WTC11 (cell line): ENCODE measurements around the gene EZR.

Source experiments
- ATF3 ChIP-seq: sonication (generic); formaldehyde crosslinking; conservative IDR thresholded peaks from 2 replicates; pipeline ENCODE4 v1.8.1; 2022; ENCODE audit warnings: mild to moderate bottlenecking, missing genetic modification reagents
- CREB1 ChIP-seq: sonication (generic); formaldehyde crosslinking; IDR thresholded peaks from 2 replicates; pipeline ENCODE4 v1.8.0; 2023; ENCODE audit warnings: mild to moderate bottlenecking, missing genetic modification reagents
- FOXP1 ChIP-seq: sonication (generic); formaldehyde crosslinking; IDR thresholded peaks from 2 replicates; pipeline ENCODE4 v1.8.0; 2022; ENCODE audit warnings: missing genetic modification reagents, mild to moderate bottlenecking, moderate library complexity, borderline replicate concordance
- HMGXB4 ChIP-seq: sonication (generic); formaldehyde crosslinking; IDR thresholded peaks from 2 replicates; pipeline ENCODE4 v1.8.1; 2023; ENCODE audit warnings: mild to moderate bottlenecking, moderate library complexity, missing genetic modification reagents
- TCF7 ChIP-seq: sonication (generic); formaldehyde crosslinking; IDR thresholded peaks from 2 replicates; pipeline ENCODE4 v1.8.0; 2022; ENCODE audit warnings: mild to moderate bottlenecking, low read depth, missing genetic modification reagents, moderate library complexity
- ZNF138 ChIP-seq: sonication (generic); formaldehyde crosslinking; conservative IDR thresholded peaks from 2 replicates; pipeline ENCODE4 v1.8.1; 2022; ENCODE audit warnings: mild to moderate bottlenecking, moderate library complexity, missing genetic modification reagents
- ZNF232 ChIP-seq: sonication (generic); formaldehyde crosslinking; IDR thresholded peaks from 2 replicates; pipeline ENCODE4 v1.8.0; 2022; ENCODE audit warnings: mild to moderate bottlenecking, missing genetic modification reagents
- ZNF532 ChIP-seq: fragments of 250-450 bp; sonication (Bioruptor Pico); IDR thresholded peaks from 2 replicates; pipeline ENCODE4 v1.9.0; 2021; ENCODE audit warnings: mild to moderate bottlenecking, borderline replicate concordance
- ZSCAN18 ChIP-seq: fragments of 250-450 bp; sonication (Bioruptor Pico); IDR thresholded peaks from 2 replicates; pipeline ENCODE4 v2.1.2; 2022; ENCODE audit warnings: mild to moderate bottlenecking, moderate library complexity
- TF ChIP-seq, protein P1 (sequence below): fragments of 200-600 bp; IDR thresholded peaks from 2 replicates; pipeline ENCODE4 v1.8.0; 2022; ENCODE audit warnings: antibody characterized with exemption
- TF ChIP-seq, protein P2 (sequence below): sonication (generic); formaldehyde crosslinking; IDR thresholded peaks from 2 replicates; pipeline ENCODE4 v1.8.1; 2022; ENCODE audit warnings: low read depth, missing genetic modification reagents, borderline replicate concordance
- TF ChIP-seq, protein P3 (sequence below): sonication (generic); formaldehyde crosslinking; IDR thresholded peaks from 2 replicates; pipeline ENCODE4 v1.8.0; 2023; ENCODE audit warnings: mild to moderate bottlenecking, missing genetic modification reagents

DNA sequence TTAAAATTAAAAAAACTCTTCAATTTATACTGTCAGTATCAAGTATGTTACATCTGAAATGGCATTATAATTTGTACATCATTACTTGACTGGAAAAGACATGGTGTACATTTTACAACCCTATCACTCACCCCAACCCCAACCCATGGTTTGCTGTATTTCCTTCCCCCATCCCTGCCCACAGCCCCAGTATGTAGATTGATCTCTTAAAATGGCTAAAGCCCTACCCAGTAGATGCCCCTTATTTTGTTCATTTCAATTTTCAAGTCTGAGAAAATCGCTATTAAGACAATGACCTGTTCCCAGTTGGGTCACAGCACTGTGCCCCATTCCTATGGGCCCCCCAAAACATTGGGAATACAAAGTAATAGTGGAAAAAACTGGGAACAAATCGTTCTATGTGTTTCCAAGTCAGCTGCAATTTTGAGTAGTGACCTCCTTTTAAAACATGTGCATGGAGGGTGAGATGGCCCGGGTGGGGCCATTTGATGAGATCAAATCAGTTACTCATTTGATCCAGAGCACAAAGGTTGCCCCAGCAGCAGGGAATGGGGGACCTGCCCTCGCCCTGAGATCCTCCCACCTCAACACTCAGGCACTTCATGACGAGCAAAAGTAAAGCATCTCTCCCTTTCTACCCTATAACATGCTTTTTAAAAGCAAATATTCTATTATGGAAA is 13.3 kb downstream of the EZR start:
- TF ChIP-seq, protein P1, sequence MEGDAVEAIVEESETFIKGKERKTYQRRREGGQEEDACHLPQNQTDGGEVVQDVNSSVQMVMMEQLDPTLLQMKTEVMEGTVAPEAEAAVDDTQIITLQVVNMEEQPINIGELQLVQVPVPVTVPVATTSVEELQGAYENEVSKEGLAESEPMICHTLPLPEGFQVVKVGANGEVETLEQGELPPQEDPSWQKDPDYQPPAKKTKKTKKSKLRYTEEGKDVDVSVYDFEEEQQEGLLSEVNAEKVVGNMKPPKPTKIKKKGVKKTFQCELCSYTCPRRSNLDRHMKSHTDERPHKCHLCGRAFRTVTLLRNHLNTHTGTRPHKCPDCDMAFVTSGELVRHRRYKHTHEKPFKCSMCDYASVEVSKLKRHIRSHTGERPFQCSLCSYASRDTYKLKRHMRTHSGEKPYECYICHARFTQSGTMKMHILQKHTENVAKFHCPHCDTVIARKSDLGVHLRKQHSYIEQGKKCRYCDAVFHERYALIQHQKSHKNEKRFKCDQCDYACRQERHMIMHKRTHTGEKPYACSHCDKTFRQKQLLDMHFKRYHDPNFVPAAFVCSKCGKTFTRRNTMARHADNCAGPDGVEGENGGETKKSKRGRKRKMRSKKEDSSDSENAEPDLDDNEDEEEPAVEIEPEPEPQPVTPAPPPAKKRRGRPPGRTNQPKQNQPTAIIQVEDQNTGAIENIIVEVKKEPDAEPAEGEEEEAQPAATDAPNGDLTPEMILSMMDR: no peak
- TF ChIP-seq TCF7: no peak
- TF ChIP-seq ZNF138 (CRISPR knock-in tag): no peak
- TF ChIP-seq, protein P2, sequence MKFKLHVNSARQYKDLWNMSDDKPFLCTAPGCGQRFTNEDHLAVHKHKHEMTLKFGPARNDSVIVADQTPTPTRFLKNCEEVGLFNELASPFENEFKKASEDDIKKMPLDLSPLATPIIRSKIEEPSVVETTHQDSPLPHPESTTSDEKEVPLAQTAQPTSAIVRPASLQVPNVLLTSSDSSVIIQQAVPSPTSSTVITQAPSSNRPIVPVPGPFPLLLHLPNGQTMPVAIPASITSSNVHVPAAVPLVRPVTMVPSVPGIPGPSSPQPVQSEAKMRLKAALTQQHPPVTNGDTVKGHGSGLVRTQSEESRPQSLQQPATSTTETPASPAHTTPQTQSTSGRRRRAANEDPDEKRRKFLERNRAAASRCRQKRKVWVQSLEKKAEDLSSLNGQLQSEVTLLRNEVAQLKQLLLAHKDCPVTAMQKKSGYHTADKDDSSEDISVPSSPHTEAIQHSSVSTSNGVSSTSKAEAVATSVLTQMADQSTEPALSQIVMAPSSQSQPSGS (CRISPR knock-in tag): no peak
- TF ChIP-seq ZSCAN18 (CRISPR knock-in tag): no peak
- no peak for TF ChIP-seq ZNF232
- no peak for TF ChIP-seq ZNF532 (CRISPR knock-in tag)
- TF ChIP-seq, protein P3, sequence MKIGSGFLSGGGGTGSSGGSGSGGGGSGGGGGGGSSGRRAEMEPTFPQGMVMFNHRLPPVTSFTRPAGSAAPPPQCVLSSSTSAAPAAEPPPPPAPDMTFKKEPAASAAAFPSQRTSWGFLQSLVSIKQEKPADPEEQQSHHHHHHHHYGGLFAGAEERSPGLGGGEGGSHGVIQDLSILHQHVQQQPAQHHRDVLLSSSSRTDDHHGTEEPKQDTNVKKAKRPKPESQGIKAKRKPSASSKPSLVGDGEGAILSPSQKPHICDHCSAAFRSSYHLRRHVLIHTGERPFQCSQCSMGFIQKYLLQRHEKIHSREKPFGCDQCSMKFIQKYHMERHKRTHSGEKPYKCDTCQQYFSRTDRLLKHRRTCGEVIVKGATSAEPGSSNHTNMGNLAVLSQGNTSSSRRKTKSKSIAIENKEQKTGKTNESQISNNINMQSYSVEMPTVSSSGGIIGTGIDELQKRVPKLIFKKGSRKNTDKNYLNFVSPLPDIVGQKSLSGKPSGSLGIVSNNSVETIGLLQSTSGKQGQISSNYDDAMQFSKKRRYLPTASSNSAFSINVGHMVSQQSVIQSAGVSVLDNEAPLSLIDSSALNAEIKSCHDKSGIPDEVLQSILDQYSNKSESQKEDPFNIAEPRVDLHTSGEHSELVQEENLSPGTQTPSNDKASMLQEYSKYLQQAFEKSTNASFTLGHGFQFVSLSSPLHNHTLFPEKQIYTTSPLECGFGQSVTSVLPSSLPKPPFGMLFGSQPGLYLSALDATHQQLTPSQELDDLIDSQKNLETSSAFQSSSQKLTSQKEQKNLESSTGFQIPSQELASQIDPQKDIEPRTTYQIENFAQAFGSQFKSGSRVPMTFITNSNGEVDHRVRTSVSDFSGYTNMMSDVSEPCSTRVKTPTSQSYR (CRISPR knock-in tag): no peak
- TF ChIP-seq FOXP1: no peak
- TF ChIP-seq HMGXB4: no peak
- TF ChIP-seq CREB1 (CRISPR knock-in tag): no peak
- TF ChIP-seq ATF3 (CRISPR knock-in tag): no peak
